Glomerular visceral epithelial cell (primary cell): ENCODE data around the gene RAB32.
"Not testable (repeated sequence)": the region's sequence is repeated elsewhere in the genome, so short reads cannot be mapped to it uniquely, and the experiment has no call there.

Experiments used
- DNase-seq: peaks from one replicate; pipeline ENCODE4 v3.0.0-alpha.2; 2016; ENCODE audit errors: extremely low spot score

Gene RAB32

DNA sequence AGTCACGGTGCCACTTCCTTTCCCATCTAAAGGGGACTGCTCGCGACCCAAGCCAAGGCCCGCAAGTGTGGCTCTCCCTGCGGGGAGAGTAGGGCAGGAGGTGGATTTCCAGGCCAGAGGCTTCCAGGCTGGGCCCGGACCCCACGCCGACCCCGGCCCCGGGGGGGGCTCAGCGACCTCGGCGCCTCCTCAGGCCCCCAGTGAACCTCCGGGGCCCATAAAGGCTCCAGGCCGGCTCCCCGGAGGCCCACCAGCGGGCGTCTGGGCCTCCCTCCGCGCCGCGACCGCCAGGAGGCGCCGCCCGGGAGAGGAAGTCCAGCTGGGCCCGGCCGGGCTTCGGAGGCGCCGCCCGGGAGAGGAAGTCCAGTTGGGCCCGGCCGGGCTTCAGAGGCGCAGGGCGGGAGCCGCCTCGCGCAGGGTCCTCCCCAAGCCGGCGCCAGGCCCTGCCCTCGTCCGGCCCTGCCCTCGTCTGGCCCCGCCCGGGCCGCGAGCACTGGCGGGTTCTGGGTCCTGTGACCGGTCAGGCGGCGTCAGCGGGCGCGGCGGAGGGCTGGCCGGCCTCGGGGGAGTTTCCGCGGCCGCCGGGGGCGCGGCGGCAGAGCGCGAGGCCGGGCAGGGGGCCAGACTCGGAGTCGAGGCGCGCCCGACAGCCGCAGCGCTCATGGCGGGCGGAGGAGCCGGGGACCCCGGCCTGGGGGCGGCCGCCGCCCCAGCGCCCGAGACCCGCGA, at the start of gene RAB32:
Gene RAB32, plus strand, starts transcription at position 623 of the 729 bp plus-strand sequence. Its CDS starts 39 bp downstream, at position 662.
- peak; percentile 96 for DNase-seq

DNA sequence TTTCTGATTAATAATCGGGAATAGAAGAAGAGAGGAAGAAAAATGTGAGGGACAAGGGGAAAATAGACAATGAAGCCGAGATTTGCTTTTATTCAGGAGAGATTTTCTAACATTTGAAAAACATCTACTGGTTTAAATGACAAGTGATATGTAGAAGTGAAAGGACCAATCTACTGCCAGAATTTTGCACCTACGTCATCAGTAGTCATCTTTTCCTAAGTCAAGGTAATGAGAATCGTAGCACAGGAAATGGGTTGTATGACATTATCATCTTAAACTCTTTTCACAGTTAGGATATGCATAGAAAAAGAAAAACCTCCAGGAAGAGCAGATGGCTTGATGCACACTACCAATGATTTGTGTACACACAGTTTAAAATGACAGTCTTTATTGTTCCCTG, 45.3 kb upstream of the RAB32 start:
- no peak for DNase-seq

DNA sequence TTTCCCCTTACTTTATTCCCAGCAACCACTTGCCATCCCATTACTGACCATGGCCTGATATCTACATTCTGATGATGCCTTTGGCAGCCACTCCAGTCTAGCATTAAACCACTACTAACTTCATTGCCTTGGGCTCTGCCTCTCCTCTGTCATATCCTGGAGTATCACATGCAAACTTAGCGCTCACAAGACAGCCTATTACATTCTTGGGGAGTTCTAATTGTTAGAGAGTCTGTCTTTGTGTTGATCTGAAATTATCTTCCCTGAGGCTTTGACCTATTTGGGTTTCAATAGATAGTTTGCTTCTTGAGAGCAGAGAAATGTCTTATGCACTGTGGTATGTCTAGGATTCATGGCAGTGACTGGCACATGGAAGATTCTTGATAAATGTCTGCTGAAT, 40.5 kb upstream of the RAB32 start:
- DNase-seq = no peak

DNA sequence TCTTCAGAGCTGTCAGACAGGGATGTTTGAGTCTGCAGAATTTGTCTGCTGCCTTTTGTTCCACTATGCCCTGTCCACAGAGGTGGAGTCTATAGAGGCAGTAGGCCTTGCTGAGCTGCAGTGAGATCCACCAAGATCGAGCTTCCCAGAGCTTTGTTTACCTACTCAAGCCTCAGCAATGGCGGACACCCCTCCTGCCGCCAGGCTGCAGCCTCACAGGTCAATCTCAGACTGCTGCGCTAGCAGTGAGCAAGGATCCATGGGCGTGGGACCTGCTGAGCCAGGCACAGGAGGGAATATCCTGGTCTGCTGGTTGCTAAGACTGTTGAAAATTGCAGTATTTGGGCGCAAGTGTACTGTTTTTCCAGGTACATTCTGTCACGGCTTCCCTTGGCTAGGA, 28.4 kb upstream of the RAB32 start:
- DNase-seq = no peak

DNA sequence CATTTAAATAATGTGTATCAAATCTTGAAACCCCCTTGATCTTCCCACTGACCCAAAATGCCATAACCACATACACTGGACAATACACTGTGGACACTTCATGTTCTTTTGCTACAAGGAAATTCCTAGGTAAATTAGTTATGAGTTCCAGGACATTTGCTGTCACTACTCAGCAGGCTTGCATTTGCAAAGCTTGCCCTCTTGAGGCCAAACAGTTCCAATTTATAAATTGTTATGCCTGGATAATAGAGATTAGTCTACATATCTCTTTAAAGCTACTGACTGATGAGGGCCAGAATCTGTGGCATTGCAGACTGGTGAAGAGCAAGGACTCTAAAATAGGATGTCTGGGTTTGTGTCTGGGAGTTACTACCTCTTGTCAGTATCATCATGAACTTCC, 17.4 kb upstream of the RAB32 start:
- DNase-seq = no peak

DNA sequence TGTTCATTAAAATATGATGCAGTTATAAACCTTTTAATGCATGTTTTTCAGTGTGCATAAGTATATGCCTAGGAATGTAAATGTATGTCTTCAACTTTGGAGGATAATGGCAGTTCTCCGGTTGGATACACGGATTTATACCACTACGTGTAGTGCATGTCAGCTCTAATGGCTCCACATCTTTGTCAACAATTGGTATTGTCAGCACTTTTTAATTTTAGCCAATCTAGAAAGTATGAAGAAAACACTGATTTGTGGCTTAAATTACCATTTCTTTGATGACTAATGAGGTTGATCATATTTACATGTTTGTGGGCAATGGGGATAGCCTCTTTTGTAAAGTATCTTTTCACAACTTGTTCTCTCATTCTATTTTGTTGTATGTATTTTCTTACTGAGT, 10.9 kb upstream of the RAB32 start:
- no peak for DNase-seq

DNA sequence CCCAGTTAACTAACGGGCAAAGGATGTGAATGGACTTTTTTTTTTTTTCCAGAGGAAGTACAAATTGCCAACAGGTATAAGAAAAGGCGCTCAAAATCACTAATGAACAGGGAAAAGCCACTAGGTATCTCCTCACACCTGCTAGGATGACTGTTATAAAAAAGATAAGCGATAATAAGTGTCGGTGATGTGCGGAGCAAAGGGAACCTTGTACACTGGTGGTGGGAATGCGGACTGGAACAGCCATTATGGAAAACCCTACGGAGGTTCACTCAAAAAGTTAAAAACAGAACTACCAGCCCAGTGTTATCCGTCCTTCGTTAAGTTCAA, 787 bp upstream of the RAB32 start:
- no peak for DNase-seq

DNA sequence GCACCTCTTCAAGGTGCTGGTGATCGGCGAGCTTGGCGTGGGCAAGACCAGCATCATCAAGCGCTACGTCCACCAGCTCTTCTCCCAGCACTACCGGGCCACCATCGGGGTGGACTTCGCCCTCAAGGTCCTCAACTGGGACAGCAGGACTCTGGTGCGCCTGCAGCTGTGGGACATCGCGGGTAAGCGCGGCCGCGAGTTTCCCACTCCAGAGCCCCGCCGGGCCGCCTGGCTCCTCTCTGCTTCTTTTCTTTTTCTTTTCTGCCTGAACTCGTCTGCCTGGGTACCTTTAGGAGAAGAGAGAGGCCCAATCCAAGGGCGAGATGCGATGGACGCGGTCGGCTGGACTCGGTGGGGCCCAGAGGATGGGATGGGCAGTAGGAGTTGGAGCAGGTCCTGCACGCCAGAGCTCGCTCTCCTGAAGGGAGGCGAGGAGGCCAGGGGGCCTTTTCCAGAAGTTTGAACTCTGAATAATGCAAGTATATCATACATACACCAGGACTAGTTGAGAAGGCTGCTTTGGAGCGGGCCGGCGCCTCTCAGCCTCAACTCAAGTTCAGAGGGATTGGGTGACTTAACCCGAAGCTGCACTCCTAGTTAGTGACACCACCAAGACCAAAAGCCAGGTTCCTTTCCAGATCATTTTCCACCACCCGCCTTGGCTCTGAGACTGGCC, 445 bp downstream of the RAB32 start:
- peak; percentile 59 for DNase-seq

DNA sequence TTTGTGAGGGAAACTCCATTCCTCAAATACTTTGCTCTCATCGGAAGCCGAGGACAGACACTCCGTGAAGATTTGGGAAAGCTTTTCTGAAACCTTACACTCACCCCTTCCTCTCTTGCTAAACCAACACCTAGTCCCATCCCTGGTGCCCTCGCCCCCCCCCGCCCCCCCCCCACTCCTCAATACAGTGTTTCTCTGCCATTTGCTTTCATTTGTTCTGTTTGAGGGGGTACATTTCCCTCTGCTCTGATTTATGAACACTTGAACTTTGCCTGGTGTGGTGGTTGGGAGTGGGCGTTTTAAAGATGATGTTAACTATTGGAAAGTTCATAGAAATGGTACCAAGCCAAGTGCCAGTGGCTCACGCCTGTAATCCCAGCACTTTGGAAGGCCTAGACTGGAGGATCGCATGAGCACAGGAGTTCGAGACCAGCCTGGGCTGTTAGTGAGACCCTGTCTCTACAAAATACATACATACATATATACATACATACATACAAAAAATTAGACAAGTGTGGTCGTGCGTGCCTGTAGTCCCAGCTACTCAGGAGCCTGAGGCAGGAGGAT, 1.1 kb downstream of the RAB32 start:
- peak; percentile 10 for DNase-seq

DNA sequence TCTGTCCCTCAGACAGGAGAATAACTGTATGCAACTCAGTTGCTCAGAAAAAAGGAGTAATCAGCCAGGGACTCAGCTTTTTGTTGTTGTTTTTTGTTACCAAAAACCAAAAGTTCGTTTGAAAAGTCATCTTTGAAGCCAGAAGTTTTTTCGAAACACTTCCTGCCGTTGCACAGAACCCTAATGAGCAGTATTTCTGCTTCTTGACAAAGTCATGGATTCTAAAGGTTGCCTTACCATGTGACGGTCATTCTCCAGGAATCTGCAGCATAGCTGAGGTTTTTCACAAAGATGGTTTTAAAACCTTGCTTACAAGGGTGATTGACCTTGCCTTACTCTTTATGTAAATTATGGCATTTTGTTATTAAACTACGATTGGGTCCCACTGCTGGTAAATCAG, 1.9 kb downstream of the RAB32 start:
- DNase-seq = peak; percentile 62

DNA sequence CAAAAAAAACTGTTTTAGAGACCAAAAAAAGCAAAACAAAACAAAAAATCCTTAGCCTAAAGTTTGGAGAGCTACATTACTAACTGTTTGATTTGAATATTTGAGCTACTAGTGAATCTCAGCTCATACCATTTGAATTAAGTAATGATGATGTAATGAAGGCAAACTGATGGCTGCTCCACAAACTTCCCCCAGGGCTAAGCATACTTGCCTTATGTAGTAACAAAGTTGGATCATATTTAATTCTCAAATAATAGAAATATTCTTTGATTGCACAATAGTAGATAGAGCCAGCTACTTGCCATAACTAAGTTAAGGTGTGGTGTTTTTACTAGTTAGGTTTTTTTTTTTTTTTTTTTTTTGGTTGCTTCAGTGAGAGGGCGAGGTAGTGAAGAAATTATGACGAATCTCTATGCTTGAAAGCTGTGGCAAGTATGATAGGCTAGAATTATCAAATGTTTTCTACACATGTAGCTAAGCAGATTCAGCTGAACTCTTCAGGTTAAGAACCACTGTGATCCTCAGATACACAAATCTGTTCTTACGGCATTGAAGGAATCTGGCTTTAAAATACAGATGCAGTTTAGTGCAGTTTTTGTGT, 2.9 kb downstream of the RAB32 start:
- peak; percentile 75 for DNase-seq

DNA sequence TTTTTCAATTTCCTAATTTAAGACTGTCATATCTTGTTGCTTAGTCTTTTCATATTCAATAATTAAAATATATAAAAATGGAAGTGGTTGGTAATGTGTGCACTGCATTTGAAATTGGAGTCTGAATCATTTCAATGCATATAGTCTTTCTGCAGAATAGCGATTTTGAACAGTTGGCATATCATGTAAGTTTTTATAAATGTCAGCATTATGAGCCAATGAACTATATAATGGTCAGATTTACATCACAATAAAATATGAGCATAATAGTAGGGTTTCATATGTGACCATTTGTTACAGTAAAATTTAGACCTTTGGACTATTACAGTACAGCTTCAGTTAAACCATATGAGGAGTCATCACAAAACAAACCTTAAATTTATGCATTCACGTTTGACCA, 4.3 kb downstream of the RAB32 start:
- DNase-seq = no peak

DNA sequence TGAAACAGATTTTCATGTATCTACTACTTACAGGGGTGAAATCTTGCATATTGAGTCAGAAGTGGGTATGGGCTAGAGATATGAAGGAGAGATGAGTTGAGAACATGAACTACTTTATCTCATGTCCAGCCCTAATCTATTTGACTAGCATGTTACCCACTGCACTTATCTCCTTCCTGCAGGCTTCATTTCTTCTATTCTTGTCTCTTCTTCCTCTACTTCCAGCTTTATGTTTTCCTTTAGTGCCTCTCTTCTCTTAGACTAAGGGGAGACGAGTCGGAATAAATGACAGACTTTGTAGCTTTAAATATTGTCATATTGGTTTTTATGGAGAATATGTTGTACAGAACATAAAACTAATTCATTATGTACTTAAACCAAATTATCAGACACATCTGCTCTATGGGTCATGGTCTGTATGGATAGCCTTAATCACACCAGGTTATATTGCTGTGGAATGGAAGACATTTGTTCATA, 5.3 kb downstream of the RAB32 start:
- no peak for DNase-seq

DNA sequence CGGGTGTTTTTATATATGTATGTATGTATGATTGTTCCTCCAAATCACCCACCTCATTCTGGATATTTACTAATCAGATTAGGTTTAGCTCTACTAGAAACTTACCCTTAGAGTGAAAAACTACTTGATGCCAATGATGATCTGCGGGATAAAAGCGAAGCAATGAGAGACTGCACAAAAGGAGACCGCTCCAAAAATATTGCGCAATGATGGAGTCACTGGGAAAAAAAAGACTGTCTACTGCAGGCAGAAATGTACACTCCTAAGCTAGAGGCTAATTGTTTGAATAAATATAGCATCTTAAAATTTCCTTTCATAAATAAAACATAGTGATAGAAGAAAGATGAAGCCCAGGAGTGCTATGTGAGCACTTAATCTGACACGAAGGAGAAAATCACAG, 7.3 kb downstream of the RAB32 start:
- no peak for DNase-seq

DNA sequence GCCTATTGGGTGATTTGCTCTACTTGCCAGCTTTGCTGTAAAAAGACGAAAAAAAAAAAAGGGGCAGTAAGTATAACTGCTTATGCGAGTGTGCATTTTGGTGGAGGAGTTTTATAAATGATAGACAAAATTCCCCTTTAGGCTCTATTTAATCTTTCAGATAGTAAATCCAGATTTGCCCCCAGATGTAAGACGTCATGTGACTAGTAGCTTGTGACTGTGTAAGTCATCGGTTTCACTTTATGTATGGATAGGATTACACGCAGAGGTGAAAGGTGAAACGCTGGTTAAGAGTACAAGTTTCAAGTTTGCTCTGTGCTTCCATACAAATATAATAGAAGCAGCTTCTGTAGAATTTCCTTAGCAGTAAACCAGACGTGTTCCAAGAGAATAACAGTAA, 7.9 kb downstream of the RAB32 start:
- no peak for DNase-seq

DNA sequence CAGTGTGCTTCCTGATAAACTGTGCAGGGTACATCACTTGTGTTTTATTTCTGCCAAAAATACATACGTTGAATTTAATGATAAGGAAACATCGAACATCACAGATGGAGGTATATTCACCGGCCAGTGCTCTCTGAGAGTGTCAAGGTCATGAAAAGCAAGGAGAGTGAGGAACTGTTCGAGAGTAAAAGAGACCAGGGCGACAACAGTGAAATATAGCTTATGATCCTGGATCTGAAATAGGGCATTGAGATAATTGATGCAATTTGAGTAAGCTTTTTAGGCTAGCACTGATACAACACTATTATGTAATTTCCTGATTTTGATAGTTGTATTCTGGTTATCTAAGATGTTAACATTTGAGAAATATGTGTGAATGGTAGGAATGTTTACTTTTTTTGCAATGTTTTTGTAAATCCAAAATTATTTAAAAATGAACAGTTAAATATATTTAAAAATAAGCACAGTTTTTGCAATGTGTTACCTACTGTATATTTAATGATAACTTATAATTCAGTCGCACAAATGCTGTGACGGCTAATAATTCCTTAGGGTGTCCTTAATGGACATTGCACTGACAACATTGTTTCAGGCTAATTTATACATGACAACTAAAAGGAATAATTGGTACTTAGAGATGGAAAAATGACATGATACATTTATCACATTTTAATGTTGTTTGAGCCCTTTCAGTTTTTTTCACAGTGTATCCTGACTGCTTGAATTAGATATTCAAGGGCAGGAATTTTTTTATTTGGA, 9.9 kb downstream of the RAB32 start:
- DNase-seq = no peak

DNA sequence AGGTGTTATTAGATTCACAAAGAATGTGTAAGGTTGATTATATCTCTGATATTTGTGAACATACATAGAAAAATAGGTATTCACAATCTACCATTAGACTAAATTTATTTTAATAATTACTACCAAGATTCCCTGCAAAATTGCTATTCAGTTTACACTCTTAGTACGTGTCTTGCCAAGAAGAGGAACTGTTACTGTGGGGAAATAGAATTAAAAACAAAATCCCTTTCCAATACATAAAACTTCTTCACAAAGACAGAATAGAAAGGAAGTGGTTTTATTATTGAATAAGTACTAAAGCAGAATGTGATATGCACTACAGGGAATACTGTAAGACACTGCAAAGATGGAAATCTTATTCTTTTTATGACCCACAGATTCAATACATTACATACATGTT, 17.0 kb downstream of the RAB32 start:
- DNase-seq = no peak

DNA sequence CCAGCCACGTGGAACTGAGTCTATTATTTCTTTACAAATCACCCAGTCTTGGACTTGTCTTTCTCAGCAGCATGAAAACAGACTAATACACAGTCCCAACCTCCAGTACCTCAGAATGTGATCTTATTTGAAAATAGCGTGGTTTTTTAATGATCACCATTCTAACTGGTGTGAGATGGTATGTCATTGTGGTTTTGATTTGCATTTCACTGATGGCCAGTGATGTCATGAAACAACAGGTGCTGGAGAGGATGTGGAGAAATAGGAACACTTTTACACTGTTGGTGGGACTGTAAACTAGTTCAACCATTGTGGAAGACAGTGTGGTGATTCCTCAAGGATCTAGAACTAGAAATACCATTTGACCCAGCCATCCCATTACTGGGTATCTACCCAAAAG, 23.0 kb downstream of the RAB32 start:
- not testable (repeated sequence) for DNase-seq

DNA sequence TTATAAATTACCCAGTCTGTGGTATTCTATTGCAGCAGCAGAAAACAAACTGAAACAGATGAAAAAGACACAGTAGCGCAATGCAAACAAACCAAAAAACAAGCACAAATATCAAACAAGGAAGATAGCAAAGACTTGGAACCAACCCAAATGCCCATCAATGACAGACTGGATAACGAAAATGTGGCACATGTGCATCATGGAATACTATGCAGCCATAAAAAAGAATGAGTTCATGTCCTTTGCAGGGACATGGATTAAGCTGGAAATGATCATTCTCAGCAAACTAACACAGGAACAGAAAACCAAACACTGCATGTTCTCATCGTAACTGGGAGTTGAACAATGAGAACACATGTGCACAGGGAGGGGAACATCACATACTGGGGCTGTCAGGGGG, 25.0 kb downstream of the RAB32 start:
- not testable (repeated sequence) for DNase-seq

DNA sequence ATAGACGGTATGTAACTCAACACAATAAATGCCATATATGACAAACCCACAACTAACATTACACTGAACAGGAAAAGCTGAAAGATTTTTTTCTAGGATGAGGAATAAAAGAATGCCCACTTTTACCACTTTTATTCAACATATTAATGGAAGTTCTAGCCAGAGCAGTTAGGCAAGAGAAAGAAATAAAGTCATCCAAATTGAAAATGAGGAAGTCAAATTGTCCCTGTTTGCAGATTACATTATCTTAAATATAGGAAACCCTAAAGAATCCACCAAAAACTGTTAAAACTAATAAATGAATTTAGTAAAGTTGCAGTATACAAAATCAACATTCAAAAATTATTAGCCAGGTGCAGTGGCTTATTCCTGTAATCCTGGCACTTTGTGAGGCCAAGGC, 30.6 kb downstream of the RAB32 start:
- DNase-seq = no peak

DNA sequence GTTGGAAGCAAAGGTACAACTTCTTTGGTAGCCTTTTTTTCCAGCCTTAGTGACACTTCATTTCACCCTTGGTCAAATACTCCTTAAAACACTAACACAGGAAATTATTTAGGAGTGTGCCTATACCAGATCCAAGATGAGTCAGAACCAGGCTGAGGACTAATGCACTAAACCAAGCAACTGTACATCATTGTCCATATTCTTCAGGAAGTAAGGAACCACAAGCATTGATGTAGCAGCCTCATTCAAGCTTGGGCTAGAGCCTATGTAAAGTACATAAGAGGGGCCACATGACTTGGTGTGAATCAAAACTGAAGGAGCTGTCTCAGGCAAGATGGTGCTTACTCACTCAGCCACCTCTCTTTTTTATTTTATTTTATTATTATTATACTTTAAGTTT, 34.4 kb downstream of the RAB32 start:
- DNase-seq = no peak

DNA sequence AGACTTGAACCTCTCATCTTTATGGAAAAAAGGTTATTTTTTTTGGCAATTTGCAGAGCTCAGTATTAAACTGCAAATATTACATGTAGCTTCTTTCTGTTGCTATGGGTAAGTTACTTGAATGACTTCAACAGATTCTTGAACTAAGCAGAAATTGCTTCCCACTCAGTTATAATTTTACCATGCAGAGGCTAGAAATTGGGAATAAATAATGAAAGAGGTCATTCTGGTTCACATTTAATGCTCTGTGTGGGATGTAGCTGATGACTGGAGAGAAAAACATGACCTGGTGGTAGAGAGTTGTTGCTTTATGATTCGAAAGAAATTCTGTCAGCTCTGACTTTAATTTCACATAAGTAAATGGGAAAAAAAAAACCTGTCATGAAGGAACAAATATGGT, 38.3 kb downstream of the RAB32 start:
- DNase-seq = no peak
